HK-2 (cell line): ENCODE measurements around the gene RBM19.

Experiments used
- DNase-seq: peaks from one replicate; pipeline ENCODE4 v3.0.0-alpha.2; 2018; ENCODE audit not compliant: unreplicated experiment

Gene RBM19

GRCh38 chr12:113803759-113804140 lies 162.4 kb downstream of the RBM19 start:
- no peak for DNase-seq

DNA sequence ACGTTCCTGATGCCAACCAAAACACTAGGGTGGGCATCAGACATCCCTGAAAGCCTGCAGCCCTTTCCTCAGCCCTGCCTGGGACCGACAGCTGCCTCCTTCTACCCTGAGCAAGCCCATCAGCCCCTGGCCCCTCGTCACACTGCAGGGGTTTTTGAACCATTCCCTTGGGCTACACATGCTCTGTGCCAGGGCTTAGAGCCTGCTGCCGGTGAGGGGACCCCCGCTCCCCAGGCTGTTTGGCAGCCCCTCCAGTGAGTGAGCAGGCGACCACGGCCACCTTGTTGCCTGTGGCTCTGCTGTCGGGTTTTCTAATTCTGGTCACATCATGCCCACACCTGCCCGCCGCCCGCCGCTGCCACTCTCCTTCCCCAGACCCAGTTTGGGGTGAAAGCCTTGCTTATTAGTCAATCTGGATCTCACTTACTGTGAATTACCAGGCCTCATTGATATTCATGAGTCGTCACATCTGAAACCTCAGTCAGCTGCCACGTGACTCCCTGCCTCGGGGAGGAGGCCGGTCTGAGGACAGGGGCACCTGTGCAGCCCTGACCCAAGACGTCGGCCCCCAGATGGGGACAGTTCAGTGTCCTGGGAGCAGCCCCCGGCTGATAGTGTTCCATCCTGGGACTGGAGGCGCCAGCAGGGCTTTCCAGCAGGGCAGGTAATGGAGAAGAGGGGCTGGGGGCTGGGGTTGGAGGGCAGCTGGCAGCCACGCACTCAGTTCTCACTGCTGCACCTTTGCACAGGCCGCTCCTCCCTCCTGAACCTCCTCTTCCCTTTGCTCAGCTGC lies 163.0 kb downstream of the RBM19 start:
- DNase-seq, result no peak

DNA sequence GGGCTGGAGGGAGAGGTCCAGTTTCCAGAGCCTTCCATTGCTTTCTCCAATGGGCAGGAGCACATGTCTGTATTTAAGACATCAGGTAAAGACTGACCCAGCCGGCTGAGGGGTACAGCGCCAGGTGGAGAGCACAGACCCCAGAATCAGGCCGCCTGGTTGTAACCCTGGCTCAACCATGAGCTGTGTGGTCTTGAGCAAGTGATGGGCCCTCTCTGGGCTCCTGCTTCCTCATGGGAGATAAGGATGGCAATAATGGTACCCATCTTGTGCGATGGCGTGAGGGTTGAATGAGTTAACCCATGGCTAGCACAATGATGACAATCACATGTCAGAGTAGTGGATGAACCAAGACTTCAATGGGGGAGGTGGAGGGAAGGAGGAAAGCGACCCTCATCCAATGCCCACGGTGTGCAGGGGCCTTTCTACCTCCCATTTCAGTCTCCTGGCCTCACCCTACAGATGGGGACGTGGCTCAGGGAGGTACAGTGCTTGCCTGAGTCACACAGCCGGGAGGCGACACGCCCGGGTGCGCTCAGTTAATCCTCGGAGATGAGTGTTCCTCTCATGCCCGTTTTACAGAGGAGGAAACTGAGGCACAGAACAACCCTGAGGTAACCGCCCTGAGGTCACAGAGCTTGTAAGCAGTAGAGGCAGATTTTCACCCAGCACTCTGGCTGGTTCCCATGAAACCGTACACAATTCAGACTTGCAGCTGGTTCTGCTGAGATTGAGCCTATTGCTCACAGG lies 163.9 kb downstream of the RBM19 start:
- DNase-seq, result no peak

GRCh38 chr12:113800201-113800600 lies 165.9 kb downstream of the RBM19 start:
- DNase-seq, result no peak

- DNase-seq, result no peak
Observed at GRCh38 chr12:113798552-113798951, 167.6 kb downstream of the RBM19 start.

DNA sequence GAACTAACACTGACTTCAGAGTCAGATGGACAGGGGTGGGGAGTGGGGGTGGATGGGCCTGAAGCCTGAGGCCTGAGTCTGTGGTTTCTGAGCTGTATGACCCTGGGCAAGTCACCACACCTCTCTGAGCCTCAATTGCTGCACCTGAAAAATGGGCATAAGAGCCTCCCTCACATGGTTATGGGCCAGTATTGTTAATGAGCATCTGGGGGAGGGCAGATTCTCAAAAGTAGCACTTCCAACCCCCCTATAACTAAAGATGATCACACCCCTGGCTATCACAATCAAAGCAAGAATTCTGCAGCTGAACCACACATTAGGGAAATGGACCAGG lies 168.6 kb downstream of the RBM19 start:
- no peak for DNase-seq

GRCh38 chr12:113796852-113797534 lies 169.1 kb downstream of the RBM19 start:
- no peak for DNase-seq

- DNase-seq, result no peak
Observed at GRCh38 chr12:113796066-113796827, 169.9 kb downstream of the RBM19 start.

DNA sequence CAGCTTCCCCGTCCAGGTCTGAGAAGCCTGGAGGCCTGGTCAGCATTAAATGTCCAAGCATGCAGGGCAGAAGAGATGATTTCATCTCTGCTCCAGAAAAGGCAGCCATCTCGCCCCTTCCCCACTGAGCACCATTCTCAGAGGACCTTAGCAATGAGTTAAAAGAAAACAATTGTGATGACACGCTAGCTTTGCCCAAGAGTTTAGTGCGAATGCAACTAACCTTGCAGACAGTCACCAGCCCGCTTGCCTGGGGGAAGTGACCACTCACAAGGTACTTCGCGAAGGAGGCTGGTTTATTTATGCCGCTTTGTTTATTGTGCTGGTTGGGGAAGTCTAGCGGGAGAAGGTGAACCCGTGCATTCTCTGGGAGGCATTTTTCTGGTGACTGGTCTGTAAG lies 170.7 kb downstream of the RBM19 start:
- DNase-seq, result no peak

GRCh38 chr12:113794774-113795173 lies 171.4 kb downstream of the RBM19 start:
- no peak for DNase-seq

GRCh38 chr12:113793250-113793649 lies 172.9 kb downstream of the RBM19 start:
- DNase-seq, result no peak

DNA sequence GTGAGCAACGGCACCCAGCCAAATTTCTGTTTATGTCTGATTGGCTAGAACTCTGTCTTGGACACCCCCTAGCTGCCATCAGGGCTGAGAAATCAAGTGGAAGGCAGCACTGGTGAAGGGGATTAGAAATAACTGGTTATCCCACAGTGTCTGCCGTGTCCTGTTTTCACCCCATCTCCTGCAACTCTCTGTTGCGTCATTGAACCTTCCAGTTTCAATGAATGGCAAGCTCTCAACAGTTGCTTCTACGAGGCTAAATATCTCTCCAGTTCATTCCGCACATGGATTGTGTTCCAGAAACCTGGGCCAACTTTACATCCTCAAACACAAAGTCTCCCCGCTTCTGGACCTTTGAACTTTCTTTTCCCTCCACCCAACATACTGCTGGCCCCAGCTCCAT lies 173.7 kb downstream of the RBM19 start:
- DNase-seq, result no peak

DNA sequence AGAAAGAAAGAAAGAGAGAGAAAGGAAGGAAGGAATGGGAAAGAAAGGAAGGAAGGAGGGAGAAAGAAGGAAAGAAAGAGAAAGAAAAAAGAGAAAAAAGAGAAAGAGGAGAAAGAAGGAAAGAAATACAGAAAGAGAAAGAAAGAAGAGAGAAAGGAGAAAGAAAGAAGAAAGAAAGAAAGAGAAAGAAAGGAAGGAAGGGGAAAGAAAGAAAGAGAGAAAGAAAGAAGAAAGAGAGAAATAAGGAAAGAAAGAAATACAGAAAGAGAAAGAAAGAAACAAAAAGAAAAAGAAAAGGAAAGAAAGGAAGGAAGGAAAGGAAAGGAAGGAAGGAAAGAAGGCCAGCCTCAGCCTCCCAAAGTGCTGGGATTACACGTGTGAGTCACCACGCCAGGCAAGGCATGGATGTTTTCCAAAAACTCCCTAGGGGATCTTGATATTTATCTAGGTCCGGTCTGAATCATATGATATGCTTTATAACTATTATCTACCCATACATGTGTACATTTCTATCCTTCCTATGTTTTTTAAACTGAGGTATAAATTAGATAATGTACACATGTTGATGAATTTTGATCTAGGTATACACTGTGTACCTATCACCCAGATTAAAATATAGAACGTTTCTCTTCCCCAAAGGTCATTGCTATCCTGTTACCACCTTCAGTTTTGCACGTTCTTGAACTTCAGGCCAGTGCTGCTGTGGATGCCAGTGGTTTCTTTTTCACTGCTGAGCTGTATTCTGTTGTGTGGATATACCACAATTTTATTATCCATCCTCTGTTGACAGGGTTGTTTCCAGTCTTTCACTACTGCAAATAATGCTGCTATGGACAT lies 177.9 kb downstream of the RBM19 start:
- DNase-seq, result no peak

- no peak for DNase-seq
Observed at GRCh38 chr12:113786107-113786506, 180.0 kb downstream of the RBM19 start.

GRCh38 chr12:113783811-113784210 lies 182.3 kb downstream of the RBM19 start:
- no peak for DNase-seq

DNA sequence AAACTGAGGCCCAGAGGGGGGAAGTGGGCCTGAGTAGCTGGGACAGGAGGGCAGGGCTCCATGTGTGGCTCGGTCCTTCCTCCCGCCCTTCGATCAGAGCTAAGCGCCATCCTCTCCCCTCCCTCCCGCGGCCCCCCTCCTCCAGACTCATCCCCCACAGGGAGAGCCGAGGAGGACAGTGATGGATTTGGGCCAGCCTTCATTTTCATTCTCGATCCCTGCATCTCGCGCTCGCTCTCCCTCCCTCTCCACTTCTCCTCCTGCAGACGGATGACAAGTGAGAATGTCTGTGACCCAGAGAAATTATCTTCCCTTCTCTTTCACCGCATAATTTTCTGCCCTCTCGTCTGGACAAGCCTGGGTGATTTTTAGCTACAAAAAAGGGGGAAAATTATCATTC lies 183.3 kb downstream of the RBM19 start:
- no peak for DNase-seq

- DNase-seq, result no peak
Observed at GRCh38 chr12:113781415-113782198, 184.5 kb downstream of the RBM19 start.

DNA sequence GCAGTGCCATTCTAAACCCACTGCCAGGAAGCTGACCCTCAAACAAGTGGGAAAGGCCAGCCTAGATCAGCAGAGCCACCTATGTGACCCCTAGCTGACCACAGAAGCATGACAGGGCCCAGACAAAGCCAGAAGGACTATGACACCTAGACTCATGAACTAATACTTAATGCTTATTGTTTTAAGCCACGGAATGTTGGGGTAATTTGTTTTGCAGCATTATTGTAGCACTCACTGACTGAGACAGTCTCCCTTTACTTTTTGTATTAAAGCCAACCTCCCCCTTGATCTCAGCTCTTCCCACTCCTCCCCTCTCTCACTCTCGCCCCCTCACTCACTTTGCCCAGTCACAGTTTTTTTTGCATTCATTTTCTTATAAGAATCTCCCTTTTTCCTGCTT lies 186.4 kb downstream of the RBM19 start:
- DNase-seq, result no peak

DNA sequence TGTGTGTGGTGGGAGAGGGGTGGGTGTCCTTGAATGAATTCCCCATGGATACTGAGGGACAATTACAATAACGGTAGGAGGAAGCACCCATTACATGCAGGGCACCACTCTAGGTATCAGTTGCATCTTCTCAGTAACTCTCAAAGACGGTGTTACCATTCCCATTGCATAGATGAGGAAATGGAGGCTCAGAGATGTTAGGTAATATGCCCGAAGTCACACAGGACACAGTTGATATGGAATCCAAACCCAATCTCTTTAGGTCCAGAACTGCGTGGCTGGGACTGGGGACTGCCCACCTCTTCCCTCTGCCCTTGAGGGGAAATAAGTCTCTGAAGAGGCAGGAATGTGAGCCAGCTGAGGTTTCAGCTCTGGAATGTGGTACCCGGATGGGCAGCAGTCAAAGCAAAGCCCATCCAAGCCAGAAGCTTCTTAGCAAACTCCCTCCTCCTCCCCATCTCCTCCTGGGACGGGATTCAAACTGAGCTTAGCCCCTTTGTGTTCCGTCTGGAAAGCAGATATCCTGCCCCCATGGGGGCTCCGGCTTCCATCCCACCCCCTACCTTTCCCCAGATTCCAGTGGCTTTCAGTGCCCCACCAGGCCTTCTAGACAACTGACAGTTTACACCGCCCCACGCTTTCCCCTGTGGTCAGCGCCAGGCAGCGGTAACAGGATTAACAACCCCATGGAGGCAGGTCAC lies 187.5 kb downstream of the RBM19 start:
- no peak for DNase-seq

DNA sequence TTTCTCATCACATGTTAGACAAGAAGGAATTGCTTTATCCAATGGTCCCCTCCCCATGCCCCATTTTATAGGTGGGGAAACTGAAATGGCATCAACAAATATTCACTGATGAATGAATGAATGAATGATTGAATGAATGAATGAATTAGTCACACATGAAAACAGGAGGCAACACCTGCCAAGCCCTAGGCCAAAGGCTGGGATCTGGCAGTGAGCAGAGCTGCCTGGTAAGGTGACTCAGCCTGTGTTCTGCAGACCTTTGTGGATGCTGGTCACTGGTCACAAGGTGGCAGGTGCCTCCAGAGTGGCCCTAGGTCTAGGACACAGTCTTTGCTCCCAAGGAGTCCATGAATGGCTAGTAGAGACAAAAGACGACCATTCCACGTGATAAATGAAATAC lies 188.4 kb downstream of the RBM19 start:
- no peak for DNase-seq
